Endothelial cell of umbilical vein (primary cell): ENCODE results near the gene ASCL3.

Experiments
- EZH2 ChIP-seq: IDR thresholded peaks from 2 replicates; pipeline ENCODE4 v1.6.1; 2012; ENCODE audit warnings: borderline replicate concordance, low read depth, mild to moderate bottlenecking, moderate library complexity, low read length, inconsistent platforms; ENCODE audit not compliant: severe bottlenecking
- GATA2 ChIP-seq: IDR thresholded peaks from 2 replicates; pipeline ENCODE4 v1.7.0; 2011; ENCODE audit warnings: low read depth, mild to moderate bottlenecking, moderate library complexity, mixed read lengths, low read length; ENCODE audit not compliant: insufficient read length, insufficient read depth
- JUN ChIP-seq: IDR thresholded peaks from 2 replicates; pipeline ENCODE4 v1.6.1; 2011; ENCODE audit warnings: borderline replicate concordance, low read depth; ENCODE audit not compliant: insufficient read length, insufficient read depth
- MYC ChIP-seq: IDR thresholded peaks from one replicate; pipeline ENCODE4 v1.6.1; 2011; ENCODE audit warnings: mild to moderate bottlenecking, low read depth, low read length
- POLR2AphosphoS5 ChIP-seq: IDR thresholded peaks from 2 replicates; pipeline ENCODE4 v1.6.1; 2012; ENCODE audit warnings: low read depth, mild to moderate bottlenecking, control low read depth, low read length, moderate library complexity; ENCODE audit not compliant: insufficient read depth
- TF ChIP-seq, protein P1 (sequence below), 2 donors: IDR thresholded peaks; 1 replicate in 1 of 2; 2 replicates in 1 of 2; pipeline ENCODE4 v1.5.1; 2011; ENCODE audit warnings: low read length in 2 of 2, mild to moderate bottlenecking in 2 of 2, moderate library complexity in 2 of 2, control low read depth in 1 of 2, inconsistent platforms in 1 of 2, low read depth in 1 of 2; ENCODE audit not compliant: insufficient read depth in 1 of 2; ENCODE audit errors: extremely low read depth in 1 of 2
- TF ChIP-seq, protein P2 (sequence below): IDR thresholded peaks from 2 replicates; pipeline ENCODE4 v1.6.1; 2011; ENCODE audit not compliant: insufficient read depth, insufficient read length

GRCh38 chr11:8930456-8931175, 12.2 kb downstream of the ASCL3 start:
- TF ChIP-seq, protein P1, sequence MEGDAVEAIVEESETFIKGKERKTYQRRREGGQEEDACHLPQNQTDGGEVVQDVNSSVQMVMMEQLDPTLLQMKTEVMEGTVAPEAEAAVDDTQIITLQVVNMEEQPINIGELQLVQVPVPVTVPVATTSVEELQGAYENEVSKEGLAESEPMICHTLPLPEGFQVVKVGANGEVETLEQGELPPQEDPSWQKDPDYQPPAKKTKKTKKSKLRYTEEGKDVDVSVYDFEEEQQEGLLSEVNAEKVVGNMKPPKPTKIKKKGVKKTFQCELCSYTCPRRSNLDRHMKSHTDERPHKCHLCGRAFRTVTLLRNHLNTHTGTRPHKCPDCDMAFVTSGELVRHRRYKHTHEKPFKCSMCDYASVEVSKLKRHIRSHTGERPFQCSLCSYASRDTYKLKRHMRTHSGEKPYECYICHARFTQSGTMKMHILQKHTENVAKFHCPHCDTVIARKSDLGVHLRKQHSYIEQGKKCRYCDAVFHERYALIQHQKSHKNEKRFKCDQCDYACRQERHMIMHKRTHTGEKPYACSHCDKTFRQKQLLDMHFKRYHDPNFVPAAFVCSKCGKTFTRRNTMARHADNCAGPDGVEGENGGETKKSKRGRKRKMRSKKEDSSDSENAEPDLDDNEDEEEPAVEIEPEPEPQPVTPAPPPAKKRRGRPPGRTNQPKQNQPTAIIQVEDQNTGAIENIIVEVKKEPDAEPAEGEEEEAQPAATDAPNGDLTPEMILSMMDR (IDR thresholded peaks at IDR 0.05; ENCODE audit: extremely low read depth in 1 of 2, insufficient read depth in 1 of 2, low read depth in 1 of 2, low read length in 2 of 2): no peak
- TF ChIP-seq GATA2 (no peak), POLR2AphosphoS5 (no peak), MYC (no peak), EZH2 (no peak), JUN (no peak)
- TF ChIP-seq, protein P2, sequence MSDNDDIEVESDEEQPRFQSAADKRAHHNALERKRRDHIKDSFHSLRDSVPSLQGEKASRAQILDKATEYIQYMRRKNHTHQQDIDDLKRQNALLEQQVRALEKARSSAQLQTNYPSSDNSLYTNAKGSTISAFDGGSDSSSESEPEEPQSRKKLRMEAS: no peak
